ENCODE data around the gene DNAJB2.
"Not testable (repeated sequence)": the region's sequence is repeated elsewhere in the genome, so short reads cannot be mapped to it uniquely, and the experiment has no call there.

DNAJB2 gene

GRCh38 chr2:219285373-219285735 is 6.2 kb downstream of the DNAJB2 start:
- DNase-seq (ENCODE audit: low read depth in 2 of 2): no peak

- no peak for DNase-seq (ENCODE audit: low read depth in 2 of 2)
These were observed 6.8 kb downstream of the DNAJB2 start for GRCh38 chr2:219285894-219286425.

GRCh38 chr2:219286436-219287115 is 7.4 kb downstream of the DNAJB2 start:
- no peak for DNase-seq (ENCODE audit: low read depth in 2 of 2)

- not testable (repeated sequence) for DNase-seq (ENCODE audit: low read depth in 2 of 2)
These were observed 7.9 kb downstream of the DNAJB2 start for GRCh38 chr2:219287116-219287440.

- no peak for DNase-seq (ENCODE audit: low read depth in 2 of 2)
These were observed 8.6 kb downstream of the DNAJB2 start for GRCh38 chr2:219287580-219288265.

- DNase-seq (ENCODE audit: low read depth in 2 of 2): no peak
These were observed 10.0 kb downstream of the DNAJB2 start for GRCh38 chr2:219289195-219289536.

GRCh38 chr2:219289537-219290361 is 10.6 kb downstream of the DNAJB2 start:
- DNase-seq (ENCODE audit: low read depth in 2 of 2): no peak

GRCh38 chr2:219290381-219291171 is 11.4 kb downstream of the DNAJB2 start:
- no peak for DNase-seq (ENCODE audit: low read depth in 2 of 2)

GRCh38 chr2:219291394-219291793 is 12.2 kb downstream of the DNAJB2 start:
- DNase-seq (ENCODE audit: low read depth in 2 of 2): no peak

GRCh38 chr2:219291910-219292490 is 12.8 kb downstream of the DNAJB2 start:
- DNase-seq (ENCODE audit: low read depth in 2 of 2): no peak

- no peak for DNase-seq (ENCODE audit: low read depth in 2 of 2)
These were observed 13.4 kb downstream of the DNAJB2 start for GRCh38 chr2:219292616-219293015.

GRCh38 chr2:219293736-219294231 is 14.6 kb downstream of the DNAJB2 start:
- DNase-seq (ENCODE audit: low read depth in 2 of 2): no peak

- peak; percentile 76 to 80 for DNase-seq (ENCODE audit: low read depth in 2 of 2)
These were observed 15.5 kb downstream of the DNAJB2 start for GRCh38 chr2:219294356-219295351.

GRCh38 chr2:219296142-219296541 is 17.0 kb downstream of the DNAJB2 start:
- no peak for DNase-seq (ENCODE audit: low read depth in 2 of 2)

GRCh38 chr2:219296631-219297391 is 17.6 kb downstream of the DNAJB2 start:
- no peak for DNase-seq (ENCODE audit: low read depth in 2 of 2)

GRCh38 chr2:219297766-219298456 is 18.7 kb downstream of the DNAJB2 start:
- no peak for DNase-seq (ENCODE audit: low read depth in 2 of 2)

GRCh38 chr2:219298759-219299371 is 19.7 kb downstream of the DNAJB2 start:
- peak; percentile 67 to 79 for DNase-seq (ENCODE audit: low read depth in 2 of 2)

- DNase-seq (ENCODE audit: low read depth in 2 of 2): no peak
These were observed 20.2 kb downstream of the DNAJB2 start for GRCh38 chr2:219299372-219299760.

Measured in activated CD8-positive, alpha-beta memory T cell treated with anti-CD3 and anti-CD28 coated beads for 4 hours (primary cell).